ENCODE measurements around the gene TULP1.

The TULP1 gene

GRCh38 chr6:35503534-35503933, 9.2 kb downstream of the TULP1 start:
- TF ChIP-seq MYC (IDR thresholded peaks at IDR 0.05; ENCODE audit: low read depth, low read length) (no peak), POLR2A (IDR thresholded peaks at IDR 0.05; ENCODE audit: extremely low read depth, insufficient read length) (no peak), CTCF (IDR thresholded peaks at IDR 0.05; ENCODE audit: low read depth, low read length) (no peak), MAX (IDR thresholded peaks at IDR 0.05; ENCODE audit: low read depth, low read length) (no peak)
- no peak overlapping the region for H3K4me3 ChIP-seq (ENCODE audit: low read depth, low read length)
- DNase-seq (ENCODE audit: low read depth): no peak

DNA sequence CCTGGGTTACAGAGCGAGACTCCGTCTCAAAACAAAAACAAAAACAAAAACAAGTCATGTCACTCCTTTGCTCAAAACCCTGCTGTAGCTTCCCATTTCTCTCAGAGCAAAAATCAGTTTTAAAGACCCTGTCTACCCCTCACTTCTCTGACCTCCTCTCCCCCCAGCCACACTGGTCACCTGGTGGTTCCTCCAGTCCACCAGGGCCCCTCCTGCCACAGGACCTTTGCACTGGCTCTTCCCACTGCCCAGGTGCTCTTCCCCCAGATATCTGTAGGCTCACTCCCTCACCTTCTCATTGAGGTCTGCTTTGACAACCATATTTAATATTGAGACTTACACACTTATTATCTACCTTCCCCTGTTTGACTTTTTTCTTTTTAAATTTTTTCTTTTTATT, 10.9 kb downstream of the TULP1 start:
- H3K4me3 ChIP-seq (ENCODE audit: low read depth, low read length): no peak overlapping the region
- no peak for DNase-seq (ENCODE audit: low read depth)
- TF ChIP-seq MYC (IDR thresholded peaks at IDR 0.05; ENCODE audit: low read depth, low read length): no peak
- no peak for TF ChIP-seq MAX (IDR thresholded peaks at IDR 0.05; ENCODE audit: low read depth, low read length)
- no peak for TF ChIP-seq POLR2A (IDR thresholded peaks at IDR 0.05; ENCODE audit: extremely low read depth, insufficient read length)
- TF ChIP-seq CTCF (IDR thresholded peaks at IDR 0.05; ENCODE audit: low read depth, low read length): no peak

- no peak for TF ChIP-seq MYC (IDR thresholded peaks at IDR 0.05; ENCODE audit: low read depth, low read length)
- no peak for TF ChIP-seq POLR2A (IDR thresholded peaks at IDR 0.05; ENCODE audit: extremely low read depth, insufficient read length)
- no peak for TF ChIP-seq MAX (IDR thresholded peaks at IDR 0.05; ENCODE audit: low read depth, low read length)
- no peak for TF ChIP-seq CTCF (IDR thresholded peaks at IDR 0.05; ENCODE audit: low read depth, low read length)
- H3K4me3 ChIP-seq (ENCODE audit: low read depth, low read length): no peak overlapping the region
- DNase-seq (ENCODE audit: low read depth): peak; percentile 21
Observed at GRCh38 chr6:35500782-35501181, 11.9 kb downstream of the TULP1 start.

- DNase-seq (ENCODE audit: low read depth): no peak
- TF ChIP-seq MAX (IDR thresholded peaks at IDR 0.05; ENCODE audit: low read depth, low read length) (no peak), MYC (IDR thresholded peaks at IDR 0.05; ENCODE audit: low read depth, low read length) (no peak), CTCF (IDR thresholded peaks at IDR 0.05; ENCODE audit: low read depth, low read length) (no peak), POLR2A (IDR thresholded peaks at IDR 0.05; ENCODE audit: extremely low read depth, insufficient read length) (no peak)
- no peak overlapping the region for H3K4me3 ChIP-seq (ENCODE audit: low read depth, low read length)
Observed at GRCh38 chr6:35499372-35499771, 13.3 kb downstream of the TULP1 start.

- peak; percentile 71 for DNase-seq (ENCODE audit: low read depth)
- H3K4me3 ChIP-seq (ENCODE audit: low read depth, low read length): no peak overlapping the region
- peak; percentile 96 for TF ChIP-seq MAX (IDR thresholded peaks at IDR 0.05; ENCODE audit: low read depth, low read length)
- peak; percentile 93 for TF ChIP-seq MYC (IDR thresholded peaks at IDR 0.05; ENCODE audit: low read depth, low read length)
- no peak for TF ChIP-seq POLR2A (IDR thresholded peaks at IDR 0.05; ENCODE audit: extremely low read depth, insufficient read length)
- no peak for TF ChIP-seq CTCF (IDR thresholded peaks at IDR 0.05; ENCODE audit: low read depth, low read length)
Observed at GRCh38 chr6:35498422-35499067, 14.2 kb downstream of the TULP1 start.

Measured in NB4 (cell line).